Panc1 (cell line): Measurements from ENCODE around the gene NFIC. TPM values are rescaled to one million over a fixed set of nuclear protein-coding genes. Genes with fewer than 3 reads are reported as not detected.

ENCODE experiments used
- ATAC-seq: fragments of 200-7000 bp; cut with Tn5 transposase; 2 replicates; pipeline ENCODE4 v1.9.1; 2020; ENCODE audit warnings: mild to moderate bottlenecking, moderate library complexity
- BruUV-seq: library from RNA; stranded (reverse); fragments of 400-500 nt; replicated peaks from 2 replicates; lab custom pipeline; 2021; lab: Mats Ljungman, UMichigan
- CTCF ChIA-PET: fragments of 300-600 bp; sonication (Branson Sonifier 250); formaldehyde crosslinking; loops from one replicate; lab custom pipeline; 2022; ENCODE audit warnings: antibody characterized with exemption; lab: Charles Lee
- POLR2A ChIA-PET: fragments of 300-600 bp; sonication (Branson Sonifier 250); formaldehyde crosslinking; loops from one replicate; lab custom pipeline; 2022; ENCODE audit warnings: antibody characterized with exemption; lab: Charles Lee
- DNase-seq: peaks from one replicate; pipeline ENCODE4 v3.0.0-alpha.2; 2010; ENCODE audit warnings: low read depth, low spot score
- H3K27ac ChIP-seq: 2 replicates; pipeline ENCODE4 v1.5.1; 2011; ENCODE audit warnings: mild to moderate bottlenecking, low read length, inconsistent platforms
- H3K27me3 ChIP-seq: fragments of 200-500 bp; sonication (Bioruptor generic); 2 replicates; pipeline ENCODE4 v1.6.0; 2014; ENCODE audit warnings: low read length, inconsistent platforms; ENCODE audit not compliant: control insufficient read depth, insufficient read depth
- H3K36me3 ChIP-seq: fragments of 200-500 bp; sonication (Bioruptor generic); 2 replicates; pipeline ENCODE4 v1.5.1; 2014; ENCODE audit warnings: inconsistent platforms, mild to moderate bottlenecking, low read length, moderate library complexity; ENCODE audit not compliant: control insufficient read depth, insufficient read depth
- H3K4me1 ChIP-seq: 2 replicates; pipeline ENCODE4 v1.5.1; 2011; ENCODE audit warnings: inconsistent platforms, mild to moderate bottlenecking, low read length, moderate library complexity; ENCODE audit not compliant: control insufficient read depth, insufficient read depth
- H3K4me3 ChIP-seq, 2 experiments: 2 replicates each; pipeline ENCODE4 v1.5.1; 2011 to 2012; ENCODE audit warnings: low read depth in 2 of 2, low read length in 2 of 2, mild to moderate bottlenecking in 2 of 2, inconsistent platforms in 1 of 2, moderate library complexity in 1 of 2
- H3K9me3 ChIP-seq: fragments of 200-500 bp; sonication (Bioruptor generic); 2 replicates; pipeline ENCODE4 v1.5.1; 2014; ENCODE audit warnings: low read depth, mild to moderate bottlenecking, inconsistent platforms, low read length, moderate library complexity; ENCODE audit not compliant: control insufficient read depth, insufficient read depth
- CTCF ChIP-seq: fragments of 450-650 bp; IDR thresholded peaks from 2 replicates; pipeline ENCODE4 v1.5.1; 2017; ENCODE audit warnings: mild to moderate bottlenecking
- POLR2AphosphoS5 ChIP-seq: IDR thresholded peaks from 2 replicates; pipeline ENCODE4 v1.6.1; 2012; ENCODE audit warnings: mild to moderate bottlenecking, low read depth, low read length, moderate library complexity
- REST ChIP-seq, 2 experiments: IDR thresholded peaks; 2 replicates each; pipeline ENCODE4 v1.6.1; 2011 to 2012; ENCODE audit warnings: low read depth in 2 of 2, control low read depth in 1 of 2, low read length in 1 of 2, mild to moderate bottlenecking in 1 of 2, moderate library complexity in 1 of 2; ENCODE audit not compliant: insufficient read depth in 1 of 2
- SIN3A ChIP-seq: IDR thresholded peaks from 2 replicates; pipeline ENCODE4 v1.6.1; 2012; ENCODE audit warnings: low read depth, mild to moderate bottlenecking, low read length, moderate library complexity, borderline replicate concordance; ENCODE audit not compliant: insufficient read depth
- TCF7L2 ChIP-seq: IDR thresholded peaks from 2 replicates; pipeline ENCODE4 v1.6.1; 2011; ENCODE audit warnings: mild to moderate bottlenecking, low read depth, low read length, inconsistent platforms
- in situ Hi-C: cut with HindIII; loops from 2 replicates; pipeline ENCODE4 v1.10.0; 2016; ENCODE audit warnings: low sequenced_read_pairs, low pct_unique_long_range_greater_than_20kb
- intact Hi-C: fragments of 100-400 bp; cut with micrococcal nuclease; formaldehyde crosslinking; loops from one replicate; pipeline ENCODE4 v1.10.0; 2022; ENCODE audit not compliant: unreplicated experiment
- total RNA-seq: library from RNA; stranded (reverse); gene quantifications from one replicate; pipeline ENCODE4 v1.2.1, GENCODE V29; 2021; ENCODE audit not compliant: unreplicated experiment

NFIC gene
- total RNA-seq, 1 experiment from 2014 or later = 120 TPM

GRCh38 chr19:3458229-3459088 lies 92.1 kb downstream of the NFIC start:
- Histone ChIP-seq H3K27me3 (no peaks in the 10 kb centered on the region), H3K36me3 (no peaks in the 10 kb centered on the region), H3K4me1 (peaks cover 25% of the 10 kb centered on the region), H3K9me3 (no peaks in the 10 kb centered on the region), H3K27ac (peak overlapping the region; percentile 51; the same call in 1 of the 2 replicates), H3K4me3 (no peak overlapping the region)
- no peak for DNase-seq
- ChIA-PET CTCF (interaction anchor here (0.6 kb wide), 1 partner anchor 131 kb away, joined by 5 read pairs; no protein-coding TSS in a partner anchor), POLR2A (interaction anchor here (0.6 kb wide), 1 partner anchor 15 kb away, joined by 5 read pairs; no protein-coding TSS in a partner anchor)
- in situ Hi-C loops (no loop called here), intact Hi-C loops (no loop called here)
- peak; percentile 16; the same call in 1 of the 2 replicates for ATAC-seq
- BruUV-seq = no TSS peak
- TF ChIP-seq CTCF (no peak), POLR2AphosphoS5 (no peak), REST (IDR thresholded peaks at IDR 0.05; ENCODE audit: insufficient read depth in 1 of 2, low read depth in 2 of 2, low read length in 1 of 2) (no peak), SIN3A (no peak), TCF7L2 (no peak)

- in situ Hi-C loops (no loop called here), intact Hi-C loops (no loop called here)
- no peak for DNase-seq
- Histone ChIP-seq H3K27me3 (no peaks in the 10 kb centered on the region), H3K4me3 (no peak overlapping the region), H3K4me1 (peaks cover 25% of the 10 kb centered on the region), H3K36me3 (no peaks in the 10 kb centered on the region), H3K27ac (no peak overlapping the region), H3K9me3 (no peaks in the 10 kb centered on the region)
- TF ChIP-seq SIN3A = no peak
- TF ChIP-seq POLR2AphosphoS5 = no peak
- TF ChIP-seq CTCF = no peak
- TF ChIP-seq REST (IDR thresholded peaks at IDR 0.05; ENCODE audit: insufficient read depth in 1 of 2, low read depth in 2 of 2, low read length in 1 of 2) = no peak
- TF ChIP-seq TCF7L2 = no peak
- no TSS peak for BruUV-seq
- POLR2A ChIA-PET = no interaction called here
- ATAC-seq = peak; percentile 46
- CTCF ChIA-PET = interaction anchor here (0.6 kb wide), 1 partner anchor 132 kb away, joined by 5 read pairs; no protein-coding TSS in a partner anchor
These were observed 92.9 kb downstream of the NFIC start for GRCh38 chr19:3459089-3459881.
